ENCODE data around the gene IFIT3.
"Not testable (repeated sequence)": the region's sequence is repeated elsewhere in the genome, so short reads cannot be mapped to it uniquely, and the experiment has no call there.

GRCh38 chr10:89325856-89326255 is 1.9 kb upstream of the IFIT3 start:
- TF ChIP-seq CTCF, POLR2A (IDR thresholded peaks at IDR 0.05): not testable (repeated sequence)
